IMR-90 (cell line): Measurements from ENCODE around the gene PLCL2. TPM values are rescaled to one million over a fixed set of nuclear protein-coding genes. Genes with fewer than 3 reads are reported as not detected.

Source experiments
- ATAC-seq: fragments of 200-7000 bp; cut with Tn5 transposase; 2 replicates; pipeline ENCODE4 v1.9.1; 2020; ENCODE audit warnings: low read depth, mild to moderate bottlenecking, moderate library complexity
- BruUV-seq: library from RNA; stranded (reverse); fragments of 400-500 nt; replicated peaks from 2 replicates; lab custom pipeline; 2021; lab: Mats Ljungman, UMichigan
- CTCF ChIA-PET: fragments of 300-600 bp; formaldehyde crosslinking; extraction: SDS; loops from one replicate; lab custom pipeline; 2021; ENCODE audit warnings: antibody characterized with exemption; lab: Yijun Ruan, JAX
- POLR2A ChIA-PET: fragments of 300-600 bp; sonication (Branson Sonifier 250); formaldehyde crosslinking; loops from one replicate; lab custom pipeline; 2022; ENCODE audit warnings: antibody characterized with exemption; ENCODE audit not compliant: unreplicated experiment; lab: Charles Lee
- DNase-seq: peaks from one replicate; pipeline ENCODE4 v3.0.0; 2013
- H2AFZ ChIP-seq: replicated peaks from 2 replicates; pipeline ENCODE3; 2013; ENCODE audit warnings: low read length, mild to moderate bottlenecking; ENCODE audit not compliant: poor library complexity
- H2AK5ac ChIP-seq: 2 replicates; pipeline ENCODE4 v1.6.1; 2013; ENCODE audit warnings: low read depth, low read length, inconsistent platforms
- H2AK9ac ChIP-seq: replicated peaks from 2 replicates; pipeline ENCODE3; 2013; ENCODE audit warnings: mild to moderate bottlenecking, low read depth, low read length, moderate library complexity; ENCODE audit not compliant: poor library complexity
- H2BK120ac ChIP-seq: 2 replicates; pipeline ENCODE4 v1.6.1; 2013; ENCODE audit warnings: low read depth, low read length, inconsistent platforms
- H2BK15ac ChIP-seq: 3 replicates; pipeline ENCODE4 v1.6.1; 2013; ENCODE audit warnings: low read depth, low read length, inconsistent platforms
- H2BK20ac ChIP-seq: 2 replicates; pipeline ENCODE4 v1.6.1; 2013; ENCODE audit warnings: low read depth, mild to moderate bottlenecking, inconsistent platforms, low read length, moderate library complexity
- H2BK5ac ChIP-seq: 2 replicates; pipeline ENCODE4 v1.6.1; 2013; ENCODE audit warnings: mild to moderate bottlenecking, low read depth, low read length, inconsistent platforms; ENCODE audit not compliant: poor library complexity, severe bottlenecking
- H3K14ac ChIP-seq: replicated peaks from 2 replicates; pipeline ENCODE4 v1.6.1; 2013; ENCODE audit warnings: low read depth, low read length, inconsistent platforms
- H3K18ac ChIP-seq: 2 replicates; pipeline ENCODE4 v1.6.1; 2013; ENCODE audit warnings: low read depth, low read length, control low read depth
- H3K23ac ChIP-seq: 2 replicates; pipeline ENCODE4 v1.6.1; 2013; ENCODE audit warnings: low read depth, low read length, inconsistent platforms
- H3K27ac ChIP-seq: 2 replicates; pipeline ENCODE4 v1.5.1; 2013; ENCODE audit warnings: mild to moderate bottlenecking, control low read depth, low read length; ENCODE audit not compliant: insufficient read depth
- H3K27me3 ChIP-seq: 2 replicates; pipeline ENCODE4 v1.6.1; 2013; ENCODE audit warnings: low read length; ENCODE audit not compliant: control insufficient read depth, insufficient read depth
- H3K36me3 ChIP-seq: 2 replicates; pipeline ENCODE4 v1.6.1; 2013; ENCODE audit warnings: low read length, mixed read lengths; ENCODE audit not compliant: control insufficient read depth, insufficient read depth
- H3K4ac ChIP-seq: 2 replicates; pipeline ENCODE4 v1.6.1; 2013; ENCODE audit warnings: low read depth, low read length, inconsistent platforms
- H3K4me1 ChIP-seq: 2 replicates; pipeline ENCODE4 v1.6.1; 2013; ENCODE audit warnings: low read length, mixed read lengths; ENCODE audit not compliant: control insufficient read depth, insufficient read depth
- H3K4me2 ChIP-seq: 2 replicates; pipeline ENCODE4 v1.6.1; 2013; ENCODE audit warnings: low read depth, mild to moderate bottlenecking, control low read depth, low read length, moderate library complexity
- H3K4me3 ChIP-seq: 2 replicates; pipeline ENCODE4 v1.5.1; 2013; ENCODE audit warnings: low read depth, mild to moderate bottlenecking, control low read depth, low read length, moderate library complexity; ENCODE audit not compliant: insufficient read depth
- H3K56ac ChIP-seq: 2 replicates; pipeline ENCODE4 v1.6.1; 2013; ENCODE audit warnings: low read length, inconsistent platforms; ENCODE audit not compliant: insufficient read depth; ENCODE audit errors: extremely low read depth
- H3K79me1 ChIP-seq, 2 experiments: 2 replicates each; pipeline ENCODE4 v1.6.1; 2013; ENCODE audit warnings: low read length in 2 of 2, inconsistent platforms in 1 of 2, low read depth in 1 of 2
- H3K9ac ChIP-seq: 2 replicates; pipeline ENCODE4 v1.6.1; 2013; ENCODE audit warnings: low read depth, low read length, control low read depth
- H3K9me1 ChIP-seq: 2 replicates; pipeline ENCODE4 v1.6.1; 2013; ENCODE audit warnings: low read length, inconsistent platforms; ENCODE audit not compliant: insufficient read depth
- H3K9me3 ChIP-seq: 2 replicates; pipeline ENCODE4 v1.6.1; 2013; ENCODE audit warnings: low read length; ENCODE audit not compliant: control insufficient read depth, insufficient read depth
- H4K20me1 ChIP-seq: 2 replicates; pipeline ENCODE4 v1.6.1; 2013; ENCODE audit warnings: low read length, inconsistent platforms; ENCODE audit not compliant: insufficient read depth
- H4K5ac ChIP-seq: 2 replicates; pipeline ENCODE4 v1.6.1; 2013; ENCODE audit warnings: mild to moderate bottlenecking, low read depth, low read length, control low read depth
- H4K8ac ChIP-seq, 2 experiments: 2 replicates each; pipeline ENCODE4 v1.6.1; 2013; ENCODE audit warnings: low read depth in 2 of 2, low read length in 2 of 2, control low read depth in 1 of 2, inconsistent platforms in 1 of 2
- H4K91ac ChIP-seq: 2 replicates; pipeline ENCODE4 v1.6.1; 2013; ENCODE audit warnings: low read depth, low read length, inconsistent platforms; ENCODE audit not compliant: insufficient read depth
- CEBPB ChIP-seq: IDR thresholded peaks from 2 replicates; pipeline ENCODE4 v1.6.1; 2012; ENCODE audit warnings: low read depth, low read length, improper control_type of control experiment
- FOS ChIP-seq: fragments of 150-350 bp; IDR thresholded peaks from 2 replicates; pipeline ENCODE4 v1.6.1; 2016; ENCODE audit warnings: low read depth, low read length
- MAZ ChIP-seq: IDR thresholded peaks from 2 replicates; pipeline ENCODE4 v1.6.1; 2012; ENCODE audit warnings: low read depth, mild to moderate bottlenecking, low read length, improper control_type of control experiment, moderate library complexity, borderline replicate concordance
- NFE2L2 ChIP-seq: fragments of 150-350 bp; IDR thresholded peaks from 2 replicates; pipeline ENCODE4 v1.6.1; 2016; ENCODE audit warnings: low read depth, mild to moderate bottlenecking, low read length
- POLR2A ChIP-seq: IDR thresholded peaks from 2 replicates; pipeline ENCODE4 v1.6.1; 2012; ENCODE audit warnings: mild to moderate bottlenecking, low read depth, low read length
- RAD21 ChIP-seq: IDR thresholded peaks from 2 replicates; pipeline ENCODE4 v1.6.1; 2012; ENCODE audit warnings: low read length, improper control_type of control experiment
- RFX5 ChIP-seq: IDR thresholded peaks from 2 replicates; pipeline ENCODE4 v1.8.0; 2012; ENCODE audit warnings: low read depth, mild to moderate bottlenecking, low read length, moderate library complexity
- WGBS, 2 experiments: methylation state at CpG; one replicate each; pipeline versions ENCODE4 v1.1.5 to v1.1.7; 2013; ENCODE audit warnings: missing lambda C conversion rate in 2 of 2; ENCODE audit not compliant: insufficient read length in 1 of 2; ENCODE audit errors: extremely low coverage in 2 of 2; 5-methylcytosine and 5-hydroxymethylcytosine counted together
- dilution Hi-C: fragments of 300-500 bp; cut with HindIII; formaldehyde crosslinking; loops from one replicate; pipeline ENCODE4 v1.14.3; 2018; ENCODE audit warnings: low sequenced_read_pairs; ENCODE audit not compliant: unreplicated experiment
- in situ Hi-C: fragments of 300-500 bp; cut with MboI; formaldehyde crosslinking; loops from 3 replicates; pipeline ENCODE4 v1.14.3; 2019; ENCODE audit warnings: low sequenced_read_pairs, inconsistent platforms, mixed read lengths
- intact Hi-C: fragments of 100-400 bp; cut with micrococcal nuclease; formaldehyde crosslinking; loops from 2 replicates; pipeline ENCODE4 v1.10.0; 2022
- polyA plus RNA-seq, 3 experiments: library from polyadenylated mRNA; depleted of rRNA; stranded (reverse); fragments of >200 nt; gene quantifications; 2 replicates each; pipeline ENCODE4 v1.2.3, GENCODE V29; 2012; ENCODE audit warnings: low replicate concordance in 1 of 3
- total RNA-seq: library from RNA; depleted of rRNA; stranded (reverse); fragments of >200 nt; gene quantifications from 2 replicates; pipeline ENCODE4 v1.2.3, GENCODE V29; 2012
- TF ChIP-seq, protein P1 (sequence below): fragments of 150-350 bp; IDR thresholded peaks from 2 replicates; pipeline ENCODE4 v1.6.1; 2016; ENCODE audit warnings: low read depth, mild to moderate bottlenecking, low read length, moderate library complexity, borderline replicate concordance

PLCL2 gene
- total and polyA plus RNA-seq, 2 of the 4 experiments (the other 2 are of a cell fraction) = 0.92 to 3.8 TPM

- dilution Hi-C loops (no loop called here), intact Hi-C loops (no loop called here), in situ Hi-C loops (no loop called here)
- Histone ChIP-seq H3K4me3 (no peak overlapping the region), H3K4ac (no peak overlapping the region), H2BK5ac (no peak overlapping the region), H2AFZ (no peak overlapping the region), H3K4me1 (no peaks in the 10 kb centered on the region), H3K4me2 (no peak overlapping the region), H3K36me3 (no peaks in the 10 kb centered on the region), H3K27me3 (no peaks in the 10 kb centered on the region), H2BK120ac (no peak overlapping the region), H3K14ac (no peak overlapping the region), H3K23ac (no peak overlapping the region), H3K9me1 (no peaks in the 10 kb centered on the region), H2AK5ac (no peak overlapping the region), H3K27ac (no peak overlapping the region), H3K56ac (no peak overlapping the region), H3K18ac (no peak overlapping the region), H2BK20ac (no peak overlapping the region), H4K5ac (no peak overlapping the region), H4K20me1 (no peaks in the 10 kb centered on the region), H3K9ac (no peak overlapping the region), H2BK15ac (no peak overlapping the region), H3K79me1 (no peaks in the 10 kb centered on the region), H4K91ac (no peak overlapping the region), H3K9me3 (no peaks in the 10 kb centered on the region), H4K8ac (no peak overlapping the region), H2AK9ac (no peak overlapping the region)
- no TSS peak for BruUV-seq
- no peak for TF ChIP-seq MAZ
- no peak for TF ChIP-seq RFX5
- TF ChIP-seq NFE2L2 = no peak
- no peak for TF ChIP-seq CEBPB
- no peak for TF ChIP-seq RAD21
- TF ChIP-seq, protein P1, sequence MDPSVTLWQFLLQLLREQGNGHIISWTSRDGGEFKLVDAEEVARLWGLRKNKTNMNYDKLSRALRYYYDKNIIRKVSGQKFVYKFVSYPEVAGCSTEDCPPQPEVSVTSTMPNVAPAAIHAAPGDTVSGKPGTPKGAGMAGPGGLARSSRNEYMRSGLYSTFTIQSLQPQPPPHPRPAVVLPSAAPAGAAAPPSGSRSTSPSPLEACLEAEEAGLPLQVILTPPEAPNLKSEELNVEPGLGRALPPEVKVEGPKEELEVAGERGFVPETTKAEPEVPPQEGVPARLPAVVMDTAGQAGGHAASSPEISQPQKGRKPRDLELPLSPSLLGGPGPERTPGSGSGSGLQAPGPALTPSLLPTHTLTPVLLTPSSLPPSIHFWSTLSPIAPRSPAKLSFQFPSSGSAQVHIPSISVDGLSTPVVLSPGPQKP = no peak
- no peak for TF ChIP-seq POLR2A
- TF ChIP-seq FOS = no peak
- ChIA-PET POLR2A (no interaction called here), CTCF (no interaction called here)
- 83% methylated on average over 1 of the region's 4 CpGs; no CpG with 5 or more reads in 1 of the 2 experiments for WGBS, 2 experiments
- ATAC-seq = no peak
- no peak for DNase-seq
Observed at GRCh38 chr3:16994854-16995525, 110.2 kb downstream of the PLCL2 start.
